AG10803 (cell line): ENCODE data around the gene VSTM5.

Source experiments
- DNase-seq: peaks from one replicate; pipeline ENCODE4 v3.0.0; 2010; ENCODE audit warnings: low read depth
- H3K4me3 ChIP-seq: 2 replicates; pipeline ENCODE4 v1.5.1; 2011; ENCODE audit warnings: mild to moderate bottlenecking, low read length, control low read depth
- TF ChIP-seq, protein P1 (sequence below): conservative IDR thresholded peaks from 2 replicates; pipeline ENCODE4 v1.5.1; 2011; ENCODE audit warnings: mild to moderate bottlenecking, low read length, control low read depth, inconsistent platforms

The VSTM5 gene

GRCh38 chr11:93849751-93850593 lies 446 bp downstream of the VSTM5 start:
- peak overlapping the region; percentile 43 for H3K4me3 ChIP-seq
- DNase-seq = peak; percentile 21
- TF ChIP-seq, protein P1, sequence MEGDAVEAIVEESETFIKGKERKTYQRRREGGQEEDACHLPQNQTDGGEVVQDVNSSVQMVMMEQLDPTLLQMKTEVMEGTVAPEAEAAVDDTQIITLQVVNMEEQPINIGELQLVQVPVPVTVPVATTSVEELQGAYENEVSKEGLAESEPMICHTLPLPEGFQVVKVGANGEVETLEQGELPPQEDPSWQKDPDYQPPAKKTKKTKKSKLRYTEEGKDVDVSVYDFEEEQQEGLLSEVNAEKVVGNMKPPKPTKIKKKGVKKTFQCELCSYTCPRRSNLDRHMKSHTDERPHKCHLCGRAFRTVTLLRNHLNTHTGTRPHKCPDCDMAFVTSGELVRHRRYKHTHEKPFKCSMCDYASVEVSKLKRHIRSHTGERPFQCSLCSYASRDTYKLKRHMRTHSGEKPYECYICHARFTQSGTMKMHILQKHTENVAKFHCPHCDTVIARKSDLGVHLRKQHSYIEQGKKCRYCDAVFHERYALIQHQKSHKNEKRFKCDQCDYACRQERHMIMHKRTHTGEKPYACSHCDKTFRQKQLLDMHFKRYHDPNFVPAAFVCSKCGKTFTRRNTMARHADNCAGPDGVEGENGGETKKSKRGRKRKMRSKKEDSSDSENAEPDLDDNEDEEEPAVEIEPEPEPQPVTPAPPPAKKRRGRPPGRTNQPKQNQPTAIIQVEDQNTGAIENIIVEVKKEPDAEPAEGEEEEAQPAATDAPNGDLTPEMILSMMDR = no peak

DNA sequence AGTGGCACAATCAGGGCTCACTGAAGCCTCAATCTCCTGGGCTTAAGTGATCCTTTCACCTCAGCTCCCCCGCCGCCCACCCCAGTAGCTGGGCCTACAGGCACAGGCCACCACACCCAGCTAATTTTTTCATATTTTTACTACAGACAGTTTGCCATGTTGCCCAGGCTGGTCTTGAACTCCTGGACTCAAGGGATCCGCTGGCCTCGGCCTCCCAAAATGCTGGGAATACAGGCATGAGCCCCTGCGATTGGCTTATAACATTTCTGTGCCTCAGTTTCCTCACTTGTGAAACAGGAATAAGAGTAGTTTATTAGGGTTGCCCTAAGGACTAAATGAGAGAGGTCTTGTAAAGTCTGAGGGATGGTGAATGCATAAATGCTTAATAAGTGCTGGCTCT lies 1.2 kb downstream of the VSTM5 start:
- TF ChIP-seq, protein P1 = no peak
- DNase-seq = no peak
- H3K4me3 ChIP-seq = no peak overlapping the region

DNA sequence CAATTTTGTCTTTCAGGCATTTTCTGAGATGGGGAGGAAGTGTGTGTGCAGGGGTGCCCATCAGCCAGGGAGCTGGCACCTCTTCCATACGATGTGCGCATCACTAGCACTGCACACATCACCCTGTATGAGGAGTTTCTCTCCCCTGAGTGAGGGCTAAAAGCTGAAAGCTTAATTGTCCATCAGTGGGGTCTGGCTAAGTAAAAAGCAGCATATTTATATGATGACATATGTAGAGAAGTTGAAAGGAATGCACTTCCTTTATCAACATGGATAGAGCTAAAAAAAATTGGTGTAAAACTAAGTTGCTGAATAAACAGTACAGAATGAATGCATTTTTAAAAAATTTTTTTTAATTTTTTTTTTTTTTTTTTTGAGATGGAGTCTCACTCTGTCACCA lies 4.0 kb downstream of the VSTM5 start:
- peak; percentile 49 for DNase-seq
- no peak overlapping the region for H3K4me3 ChIP-seq
- TF ChIP-seq, protein P1 = no peak

DNA sequence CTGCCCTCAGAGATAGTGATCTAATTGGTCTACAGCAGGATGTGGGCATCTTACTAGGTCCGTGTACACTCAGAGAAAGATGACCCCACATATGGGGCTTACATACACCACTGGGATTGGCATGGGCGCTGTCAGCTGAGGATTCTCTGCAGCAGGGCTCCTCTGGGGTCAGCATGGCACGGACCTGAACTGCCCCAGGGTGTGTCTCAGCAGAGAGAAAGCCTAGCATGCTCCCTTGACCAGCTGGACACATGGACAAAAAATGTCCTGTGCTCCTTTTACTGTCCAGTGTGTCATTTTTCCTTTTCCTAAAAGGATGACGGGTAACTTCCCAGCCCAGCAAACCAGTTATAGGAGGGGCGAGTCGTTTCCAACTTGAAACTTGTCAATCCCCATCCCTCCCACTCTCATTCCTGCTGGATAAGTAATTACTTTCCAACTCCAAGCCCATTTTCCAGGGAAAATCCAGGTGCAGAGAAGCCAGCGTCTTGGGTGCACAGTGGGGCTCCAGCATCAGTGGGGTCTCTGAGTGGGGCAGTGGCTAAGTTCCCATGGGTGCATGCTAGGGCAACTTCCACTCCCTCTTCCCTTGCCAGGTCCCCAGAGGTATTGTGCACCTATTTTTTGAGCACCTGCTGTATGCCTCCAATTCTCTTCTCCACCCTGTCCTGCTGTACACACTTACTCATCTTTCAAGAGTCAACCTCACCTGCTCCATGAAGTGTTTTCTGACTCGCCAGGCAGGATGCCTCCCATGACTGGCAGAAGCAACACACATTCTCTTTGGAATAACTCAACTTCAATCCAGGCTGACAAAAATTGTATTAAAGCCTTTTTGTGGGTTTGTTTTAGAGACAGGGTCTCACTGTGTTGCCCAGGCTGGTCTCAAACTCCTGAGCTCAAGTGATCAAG lies 5.0 kb downstream of the VSTM5 start:
- no peak overlapping the region for H3K4me3 ChIP-seq
- TF ChIP-seq, protein P1 = no peak
- DNase-seq = no peak

DNA sequence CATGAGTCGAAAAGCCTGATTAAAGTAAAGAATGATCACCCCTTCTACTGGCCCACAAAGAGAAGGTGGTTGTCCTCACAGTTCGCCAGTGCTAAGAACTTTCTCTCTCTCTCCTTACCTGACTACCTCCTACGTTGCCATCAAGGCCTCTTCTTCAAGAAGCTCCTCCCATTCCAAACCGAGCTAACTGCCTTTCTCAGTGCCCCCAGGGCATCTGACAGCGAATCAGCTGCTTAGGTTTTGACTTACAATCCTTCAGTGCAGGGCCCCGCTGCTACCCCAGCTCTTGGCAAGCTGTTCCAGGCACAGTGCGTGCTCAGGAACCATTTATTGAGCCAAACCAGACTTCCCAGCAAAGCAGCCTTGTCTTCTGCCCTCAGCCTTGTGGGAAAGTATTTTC lies 5.8 kb downstream of the VSTM5 start:
- no peak for DNase-seq
- no peak overlapping the region for H3K4me3 ChIP-seq
- TF ChIP-seq, protein P1 = no peak

- no peak for DNase-seq
- TF ChIP-seq, protein P1 = no peak
- H3K4me3 ChIP-seq = no peak overlapping the region
Measured at GRCh38 chr11:93843906-93844305, 6.5 kb downstream of the VSTM5 start.
